B cell (primary cell): ENCODE measurements around the gene RAD51.

Experiments used
- CTCF ChIP-seq: fragments of 200-600 bp; IDR thresholded peaks from one replicate; pipeline ENCODE4 v1.8.0; 2022; ENCODE audit warnings: antibody characterized with exemption, mild to moderate bottlenecking
- EZH2 ChIP-seq: IDR thresholded peaks from 2 replicates; pipeline ENCODE4 v1.6.1; 2012; ENCODE audit warnings: borderline replicate concordance, low read depth, mild to moderate bottlenecking, moderate library complexity, low read length; ENCODE audit not compliant: insufficient read depth, poor library complexity, severe bottlenecking

- TF ChIP-seq CTCF, result no peak
- no peak for TF ChIP-seq EZH2
These were observed 14.8 kb upstream of the RAD51 start for GRCh38 chr15:40680151-40680550.
